MM.1S (cell line): ENCODE data around the gene HOMER3.

Source experiments
- DNase-seq: peaks from one replicate; pipeline ENCODE4 v3.0.0-alpha.2; 2015
- H2AFZ ChIP-seq: fragments of 300-600 bp; sonication (generic); 2 replicates; pipeline ENCODE4 v1.6.0; 2016; ENCODE audit warnings: antibody characterized with exemption, low read length
- H3F3A ChIP-seq: fragments of 300-600 bp; sonication (generic); 2 replicates; pipeline ENCODE4 v1.6.1; 2016; ENCODE audit warnings: mild to moderate bottlenecking, antibody characterized with exemption, low read length, moderate library complexity, mixed read lengths; ENCODE audit not compliant: insufficient read depth
- H3K27ac ChIP-seq: fragments of 300-600 bp; sonication (generic); 2 replicates; pipeline ENCODE4 v1.5.1; 2016; ENCODE audit warnings: mild to moderate bottlenecking, low read length
- H3K27me3 ChIP-seq: fragments of 300-600 bp; sonication (generic); replicated peaks from 2 replicates; pipeline ENCODE4 v1.6.0; 2016; ENCODE audit warnings: low read length; ENCODE audit not compliant: insufficient read depth
- H3K36me3 ChIP-seq: fragments of 300-600 bp; sonication (generic); replicated peaks from 2 replicates; pipeline ENCODE4 v1.6.1; 2016; ENCODE audit warnings: mild to moderate bottlenecking, low read length, mixed read lengths; ENCODE audit not compliant: insufficient read depth
- H3K4me1 ChIP-seq: fragments of 300-600 bp; sonication (generic); 2 replicates; pipeline ENCODE4 v1.6.1; 2016; ENCODE audit warnings: low read length, mixed read lengths
- H3K4me2 ChIP-seq: fragments of 300-600 bp; sonication (generic); 2 replicates; pipeline ENCODE4 v1.6.0; 2016; ENCODE audit warnings: low read depth, low read length
- H3K4me3 ChIP-seq: fragments of 300-600 bp; sonication (generic); 2 replicates; pipeline ENCODE4 v1.5.1; 2016; ENCODE audit warnings: low read length, mixed read lengths
- H3K79me2 ChIP-seq: fragments of 300-600 bp; sonication (generic); 2 replicates; pipeline ENCODE4 v1.6.1; 2016; ENCODE audit warnings: mixed run types, low read length, mixed read lengths
- H3K9ac ChIP-seq: fragments of 300-600 bp; sonication (generic); 2 replicates; pipeline ENCODE4 v1.6.1; 2016; ENCODE audit warnings: low read length, mixed read lengths
- H3K9me2 ChIP-seq: fragments of 300-600 bp; sonication (generic); replicated peaks from 2 replicates; pipeline ENCODE4 v1.6.1; 2016; ENCODE audit warnings: mild to moderate bottlenecking, low read length, mixed read lengths; ENCODE audit not compliant: insufficient read depth
- H3K9me3 ChIP-seq: fragments of 300-600 bp; sonication (generic); replicated peaks from 2 replicates; pipeline ENCODE4 v1.6.1; 2016; ENCODE audit warnings: mild to moderate bottlenecking, low read length, mixed read lengths; ENCODE audit not compliant: insufficient read depth
- H4K20me1 ChIP-seq: fragments of 300-600 bp; sonication (generic); 2 replicates; pipeline ENCODE4 v1.6.1; 2016; ENCODE audit warnings: mild to moderate bottlenecking, low read length, moderate library complexity, mixed read lengths; ENCODE audit not compliant: insufficient read depth
- CTCF ChIP-seq: fragments of 300-600 bp; sonication (generic); IDR thresholded peaks from 2 replicates; pipeline ENCODE4 v1.5.1; 2016; ENCODE audit warnings: antibody characterized with exemption, low read length, mixed read lengths
- EZH2 ChIP-seq: fragments of 300-600 bp; sonication (generic); optimal IDR thresholded peaks from 2 replicates; pipeline ENCODE3; 2017; ENCODE audit warnings: low read depth, mild to moderate bottlenecking, antibody characterized with exemption, low read length, mixed read lengths
- EZH2phosphoT487 ChIP-seq: fragments of 300-600 bp; sonication (generic); IDR thresholded peaks from 2 replicates; pipeline ENCODE4 v1.6.1; 2018; ENCODE audit warnings: antibody characterized with exemption, low read length

Gene HOMER3

GRCh38 chr19:18940769-18941627, at the start of gene HOMER3:
Gene HOMER3 (minus strand): TSS chr19:18941217. CDS start chr19:18938982, 2,235 bp downstream.
- DNase-seq, result peak; percentile 67

GRCh38 chr19:18990128-18990708, 49.2 kb upstream of the HOMER3 start:
- peaks cover 4% of the 10 kb centered on the region; the same call in 1 of the 2 replicates for H3K4me1 ChIP-seq
- no peak overlapping the region for H3K4me3 ChIP-seq
- H4K20me1 ChIP-seq, result no peaks in the 10 kb centered on the region
- H3K4me2 ChIP-seq, result no peak overlapping the region
- no peaks in the 10 kb centered on the region for H3K36me3 ChIP-seq
- H3K9me3 ChIP-seq, result no peaks in the 10 kb centered on the region
- no peaks in the 10 kb centered on the region for H3K27me3 ChIP-seq
- no peak for DNase-seq
- no peaks in the 10 kb centered on the region for H3K79me2 ChIP-seq
- no peaks in the 10 kb centered on the region; the same call in 1 of the 2 replicates for H3F3A ChIP-seq
- H3K27ac ChIP-seq, result no peak overlapping the region
- H2AFZ ChIP-seq, result no peak overlapping the region
- no peaks in the 10 kb centered on the region for H3K9me2 ChIP-seq
- TF ChIP-seq EZH2 (no peak), EZH2phosphoT487 (no peak), CTCF (no peak)
- no peak overlapping the region for H3K9ac ChIP-seq

More at GRCh38 chr19:18940769-18941627, at the start of gene HOMER3:
- Histone ChIP-seq H3K79me2 (peaks cover 35% of the 10 kb centered on the region), H3K4me2 (peak within 1 kb of the TSS; percentile 94), H3K36me3 (no peaks in the 10 kb centered on the region), H4K20me1 (no peaks in the 10 kb centered on the region), H3K9me2 (no peaks in the 10 kb centered on the region), H3K4me3 (peak within 1 kb of the TSS; percentile 85), H2AFZ (peak within 1 kb of the TSS; percentile 72), H3K9ac (peak within 1 kb of the TSS; percentile 77), H3K4me1 (peaks cover 45% of the 10 kb centered on the region), H3K9me3 (no peaks in the 10 kb centered on the region), H3K27me3 (no peaks in the 10 kb centered on the region), H3F3A (peaks cover 15% of the 10 kb centered on the region), H3K27ac (peak within 1 kb of the TSS; percentile 18; the same call in 1 of the 2 replicates)
- no peak for TF ChIP-seq EZH2
- TF ChIP-seq CTCF, result no peak
- TF ChIP-seq EZH2phosphoT487, result no peak

- no peak overlapping the region for H3K4me3 ChIP-seq
- no peaks in the 10 kb centered on the region for H3K9me2 ChIP-seq
- H3K27me3 ChIP-seq, result no peaks in the 10 kb centered on the region
- H3K4me1 ChIP-seq, result peaks cover 4% of the 10 kb centered on the region; the same call in 1 of the 2 replicates
- no peaks in the 10 kb centered on the region; the same call in 1 of the 2 replicates for H3F3A ChIP-seq
- H3K4me2 ChIP-seq, result no peak overlapping the region
- H3K9ac ChIP-seq, result no peak overlapping the region
- no peak overlapping the region for H3K27ac ChIP-seq
- no peaks in the 10 kb centered on the region for H4K20me1 ChIP-seq
- H3K36me3 ChIP-seq, result no peaks in the 10 kb centered on the region
- H2AFZ ChIP-seq, result no peak overlapping the region
- H3K79me2 ChIP-seq, result no peaks in the 10 kb centered on the region
- no peak for DNase-seq
- TF ChIP-seq EZH2, result no peak
- TF ChIP-seq CTCF, result no peak
- no peak for TF ChIP-seq EZH2phosphoT487
- no peaks in the 10 kb centered on the region for H3K9me3 ChIP-seq
Observed at GRCh38 chr19:18989316-18989715, 48.3 kb upstream of the HOMER3 start.
